Prostate gland (tissue), 2 donors: Measurements from ENCODE around the gene HHIPL1.

Experiments used
- POLR2A ChIP-seq: fragments of 450-650 bp; IDR thresholded peaks from one replicate; pipeline ENCODE4 v1.6.1; 2016; ENCODE audit warnings: antibody characterized with exemption, mild to moderate bottlenecking
- TF ChIP-seq, protein P1 (sequence below), 4 experiments: fragments of 200-600 bp in 2 of 4; fragments of 450-650 bp in 2 of 4; sonication (generic) in 2 of 4; IDR thresholded peaks; 1 replicate in 3 of 4; 2 replicates in 1 of 4; pipeline ENCODE4 v1.5.1; 2016 to 2019; ENCODE audit warnings: antibody characterized with exemption in 4 of 4, mild to moderate bottlenecking in 2 of 4, moderate library complexity in 2 of 4

DNA sequence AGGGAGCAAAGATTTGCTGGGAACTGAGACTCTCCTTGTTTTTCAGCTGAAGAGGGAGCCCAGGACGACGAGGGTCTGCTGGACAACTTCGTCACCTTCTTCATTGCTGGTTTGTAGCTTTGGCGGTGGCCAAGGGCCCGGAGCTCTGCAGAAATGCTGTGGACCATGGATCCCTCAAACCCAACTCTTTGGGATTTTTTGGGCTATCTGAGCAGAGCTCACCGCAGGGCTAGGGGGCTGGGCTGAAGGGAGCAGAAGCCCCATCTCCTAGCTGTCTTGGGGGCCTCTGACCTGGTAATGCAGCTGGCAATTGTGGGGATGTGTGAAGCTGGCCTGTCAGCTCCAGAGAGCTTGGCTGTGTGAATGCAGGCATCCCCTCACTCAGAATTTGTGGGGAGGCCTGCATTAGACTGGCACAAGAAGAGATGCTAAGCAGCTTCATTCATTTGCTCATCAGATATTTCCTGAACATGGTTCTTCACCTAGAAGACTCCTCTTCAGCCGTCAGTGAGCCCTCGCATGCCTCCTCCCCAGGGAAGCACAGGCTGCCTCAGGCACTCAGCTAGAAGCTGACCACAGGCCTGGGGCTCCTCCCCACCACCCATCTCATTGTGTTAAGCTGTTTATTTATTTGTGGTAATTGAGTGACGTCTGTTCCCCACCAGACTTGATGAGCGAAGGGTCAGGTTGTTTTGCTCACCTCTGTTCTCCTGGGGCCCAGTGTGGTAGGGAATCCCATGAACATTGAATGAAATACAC, 71.3 kb downstream of the HHIPL1 start:
- TF ChIP-seq, protein P1, sequence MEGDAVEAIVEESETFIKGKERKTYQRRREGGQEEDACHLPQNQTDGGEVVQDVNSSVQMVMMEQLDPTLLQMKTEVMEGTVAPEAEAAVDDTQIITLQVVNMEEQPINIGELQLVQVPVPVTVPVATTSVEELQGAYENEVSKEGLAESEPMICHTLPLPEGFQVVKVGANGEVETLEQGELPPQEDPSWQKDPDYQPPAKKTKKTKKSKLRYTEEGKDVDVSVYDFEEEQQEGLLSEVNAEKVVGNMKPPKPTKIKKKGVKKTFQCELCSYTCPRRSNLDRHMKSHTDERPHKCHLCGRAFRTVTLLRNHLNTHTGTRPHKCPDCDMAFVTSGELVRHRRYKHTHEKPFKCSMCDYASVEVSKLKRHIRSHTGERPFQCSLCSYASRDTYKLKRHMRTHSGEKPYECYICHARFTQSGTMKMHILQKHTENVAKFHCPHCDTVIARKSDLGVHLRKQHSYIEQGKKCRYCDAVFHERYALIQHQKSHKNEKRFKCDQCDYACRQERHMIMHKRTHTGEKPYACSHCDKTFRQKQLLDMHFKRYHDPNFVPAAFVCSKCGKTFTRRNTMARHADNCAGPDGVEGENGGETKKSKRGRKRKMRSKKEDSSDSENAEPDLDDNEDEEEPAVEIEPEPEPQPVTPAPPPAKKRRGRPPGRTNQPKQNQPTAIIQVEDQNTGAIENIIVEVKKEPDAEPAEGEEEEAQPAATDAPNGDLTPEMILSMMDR (IDR thresholded peaks at IDR 0.05), result no peak
- no peak for TF ChIP-seq POLR2A
